Psoas muscle (tissue), 8 donors: Measurements from ENCODE around the gene LRRIQ4. TPM values are rescaled to one million over a fixed set of nuclear protein-coding genes. Genes with fewer than 3 reads are reported as not detected.
A peak's percentile ranks its signal among the peaks of the same experiment; 100 is the strongest.

Source experiments
- ATAC-seq, 4 donors: fragments of 200-7000 bp; cut with Tn5 transposase; one replicate each; pipeline ENCODE4 v1.9.1; 2020; ENCODE audit warnings: moderate library complexity in 3 of 4, mild to moderate bottlenecking in 2 of 4
- DNase-seq, 2 donors: peaks; one replicate each; pipeline ENCODE4 v3.0.0-alpha.2; 2020
- H3K27ac ChIP-seq: fragments of 200-600 bp; one replicate; pipeline ENCODE4 v1.8.0; 2022
- H3K27me3 ChIP-seq, 3 donors: fragments of 200-600 bp in 1 of 3; one replicate each; pipeline versions ENCODE4 v1.6.1 to v1.8.0; 2013 to 2022; ENCODE audit warnings: low read length in 2 of 3, mild to moderate bottlenecking in 2 of 3, moderate library complexity in 1 of 3; ENCODE audit not compliant: insufficient read depth in 3 of 3
- H3K36me3 ChIP-seq, 2 donors: fragments of 200-600 bp in 1 of 2; one replicate each; pipeline versions ENCODE4 v1.6.1 to v1.8.0; 2013 to 2022; ENCODE audit warnings: low read depth in 1 of 2, mild to moderate bottlenecking in 1 of 2, moderate library complexity in 1 of 2; ENCODE audit not compliant: insufficient read depth in 1 of 2
- H3K4me1 ChIP-seq: fragments of 200-600 bp; one replicate; pipeline ENCODE4 v1.8.0; 2022
- H3K4me3 ChIP-seq: fragments of 200-600 bp; one replicate; pipeline ENCODE4 v1.8.0; 2022; ENCODE audit warnings: mild to moderate bottlenecking
- H3K9me3 ChIP-seq: fragments of 200-600 bp; one replicate; pipeline ENCODE4 v1.8.0; 2022
- CTCF ChIP-seq: fragments of 200-600 bp; IDR thresholded peaks from one replicate; pipeline ENCODE4 v1.8.0; 2022; ENCODE audit warnings: antibody characterized with exemption
- WGBS, 3 donors: extraction: QIAGEN DNeasy Blood & Tissue Kit; methylation state at CpG; one replicate each; pipeline versions ENCODE4 v1.1.6 to v1.1.7; 2013; 5-methylcytosine and 5-hydroxymethylcytosine counted together
- intact Hi-C, 2 donors: fragments of 100-400 bp; cut with DNase I; formaldehyde crosslinking; loops; one replicate each; pipeline versions ENCODE4 v1.11.0 to v1.14.2; 2022
- polyA plus RNA-seq, 3 donors: library from polyadenylated mRNA; stranded (reverse); fragments of 200-250 nt; gene quantifications; one replicate each; pipeline ENCODE4 v1.2.3, GENCODE V29; 2013
- total RNA-seq, 4 donors: library from RNA; stranded (reverse); fragmentation: NEBNext Ultra II Directional in 2 of 4; extraction: Animal tissue kit (Norgen Biotek cat#: 25700) in 2 of 4; gene quantifications; one replicate each; pipeline versions ENCODE4 v1.2.1 to v1.2.4, GENCODE V29; 2021 to 2023
- donor health status: healthy with polysubstance abuse.
- donor health status: DM: no; HTN: no; CAD: no; lungs with moderate emphysema.
- donor health status: Bipolar disorder and iron deficiency.
- donor health status: healthy.
- donor health status: DM: yes; HTN: yes; CAD: no.
- donor health status: DM: no; HTN: no; CAD: no.
- donor health status: DM: no; HTN: no; CAD: no.
- donor health status: DM: yes; HTN: yes; CAD: no.

The LRRIQ4 gene
- total and polyA plus RNA-seq, 7 donors = 0.01 TPM; not detected in 6

GRCh38 chr3:169813278-169813677, 608 bp downstream of the LRRIQ4 start:
- H3K27ac ChIP-seq = no peak overlapping the region
- intact Hi-C loops = no loop called here
- peaks cover 0 to 9% (median 0%) of the 10 kb centered on the region in 3 donors for H3K27me3 ChIP-seq
- H3K4me3 ChIP-seq = peak overlapping the region; percentile 75
- DNase-seq (no peak), ATAC-seq (no peak)
- H3K9me3 ChIP-seq = peaks cover 3% of the 10 kb centered on the region
- 49 to 60% (median 57%) methylated on average over 8 of the region's 8 CpGs for WGBS, 3 donors
- no peaks in the 10 kb centered on the region for H3K4me1 ChIP-seq
- no peak for TF ChIP-seq CTCF
- H3K36me3 ChIP-seq = no peaks in the 10 kb centered on the region

- WGBS, 3 donors = 61 to 74% (median 68%) methylated on average over 27 of the region's 27 CpGs
- DNase-seq (no peak), ATAC-seq (peak in 1 of 4 donors; percentile 34)
- Histone ChIP-seq H3K27ac (no peak overlapping the region), H3K4me3 (peak overlapping the region; percentile 75), H3K4me1 (no peaks in the 10 kb centered on the region), H3K27me3 (peaks cover 0 to 9% (median 0%) of the 10 kb centered on the region in 3 donors), H3K36me3 (no peaks in the 10 kb centered on the region), H3K9me3 (peaks cover 3% of the 10 kb centered on the region)
- intact Hi-C loops = no loop called here
- TF ChIP-seq CTCF = no peak
These were observed 1.3 kb downstream of the LRRIQ4 start for GRCh38 chr3:169813757-169814517.

GRCh38 chr3:169815590-169816150, 3.0 kb downstream of the LRRIQ4 start:
- Histone ChIP-seq H3K27ac (no peak overlapping the region), H3K4me3 (no peak overlapping the region), H3K4me1 (no peaks in the 10 kb centered on the region), H3K27me3 (peaks cover 0 to 9% (median 3%) of the 10 kb centered on the region in 3 donors), H3K9me3 (peaks cover 3% of the 10 kb centered on the region), H3K36me3 (no peaks in the 10 kb centered on the region)
- no peak for DNase-seq
- ATAC-seq = no peak
- intact Hi-C loops = no loop called here
- TF ChIP-seq CTCF = no peak
- WGBS, 3 donors = 92 to 95% (median 93%) methylated on average over 4 of the region's 4 CpGs

- TF ChIP-seq CTCF = no peak
- no peaks in the 10 kb centered on the region for H3K36me3 ChIP-seq
- ATAC-seq = no peak
- H3K4me1 ChIP-seq = no peaks in the 10 kb centered on the region
- no peak overlapping the region for H3K27ac ChIP-seq
- WGBS, 3 donors = 77 to 85% (median 82%) methylated on average over 2 of the region's 2 CpGs
- H3K27me3 ChIP-seq = peaks cover 1 to 18% (median 3%) of the 10 kb centered on the region in 3 donors
- peaks cover 3% of the 10 kb centered on the region for H3K9me3 ChIP-seq
- intact Hi-C loops = no loop called here
- no peak for DNase-seq
- no peak overlapping the region for H3K4me3 ChIP-seq
These were observed 5.6 kb downstream of the LRRIQ4 start for GRCh38 chr3:169818316-169818715.
